Frontal cortex (tissue), 4 donors: ENCODE measurements around the gene STUM. TPM values are rescaled to one million over a fixed set of nuclear protein-coding genes. Genes with fewer than 3 reads are reported as not detected.

Experiments
- DNase-seq, 2 donors: peaks; one replicate each; pipeline ENCODE4 v3.0.0; 2012; ENCODE audit warnings: low spot score in 2 of 2
- FAIRE-seq: peaks from 2 replicates; lab custom pipeline; 2012; peaks lifted over from hg19 to GRCh38; lab: Jason Lieb, UNC
- total RNA-seq: library from RNA; depleted of rRNA; stranded (reverse); fragments of >200 nt; gene quantifications from one replicate; pipeline ENCODE4 v1.2.3, GENCODE V29; 2014
- donor health status: control.
- donor health status: control.
- donor health status: control.

STUM gene
- total RNA-seq, 1 donor from 2014 or later, result 26.1 TPM

- DNase-seq (no peak), FAIRE-seq (no peak)
Observed at GRCh38 chr1:226532553-226532952, 16.0 kb upstream of the STUM start.

DNA sequence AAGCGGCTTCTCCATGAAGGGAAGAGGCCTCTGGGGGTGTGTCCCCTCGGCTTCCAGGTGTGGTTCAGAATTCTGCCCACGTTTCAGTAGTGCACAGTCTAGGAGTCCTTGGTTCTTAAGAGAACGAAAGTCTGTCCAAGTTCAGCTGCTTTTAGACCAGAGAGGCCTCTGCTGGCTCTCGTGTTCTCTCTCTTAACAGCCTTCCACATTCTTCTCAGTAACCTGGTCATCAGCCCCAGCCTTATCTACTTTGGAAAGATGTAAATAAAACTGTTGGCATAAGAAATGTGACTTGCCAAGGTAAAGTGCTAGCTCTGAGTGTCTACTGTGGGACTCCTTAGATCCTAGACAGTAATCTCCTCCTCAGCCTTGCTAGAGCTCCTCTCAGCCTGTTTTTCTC is 15.3 kb upstream of the STUM start:
- FAIRE-seq, result no peak
- no peak for DNase-seq

DNA sequence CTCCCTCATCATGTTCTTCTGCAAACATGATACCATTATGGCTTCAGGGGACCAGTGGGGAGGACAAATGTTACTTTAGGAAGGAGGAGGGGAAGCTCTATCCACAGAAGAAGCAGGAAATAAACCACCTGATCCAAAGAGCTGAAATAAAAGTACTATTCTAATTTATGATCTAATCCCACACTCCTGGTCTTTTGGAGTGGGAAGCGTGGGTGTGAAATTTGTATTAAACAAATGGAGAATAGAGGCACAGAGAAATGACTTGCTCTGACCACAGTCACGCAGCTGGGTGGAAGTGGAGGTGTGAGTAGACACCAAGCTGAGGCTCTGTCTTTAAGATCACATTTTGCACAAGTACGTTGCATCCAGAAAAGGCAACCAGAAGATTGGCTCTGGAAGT is 14.5 kb upstream of the STUM start:
- DNase-seq, result no peak
- no peak for FAIRE-seq

DNA sequence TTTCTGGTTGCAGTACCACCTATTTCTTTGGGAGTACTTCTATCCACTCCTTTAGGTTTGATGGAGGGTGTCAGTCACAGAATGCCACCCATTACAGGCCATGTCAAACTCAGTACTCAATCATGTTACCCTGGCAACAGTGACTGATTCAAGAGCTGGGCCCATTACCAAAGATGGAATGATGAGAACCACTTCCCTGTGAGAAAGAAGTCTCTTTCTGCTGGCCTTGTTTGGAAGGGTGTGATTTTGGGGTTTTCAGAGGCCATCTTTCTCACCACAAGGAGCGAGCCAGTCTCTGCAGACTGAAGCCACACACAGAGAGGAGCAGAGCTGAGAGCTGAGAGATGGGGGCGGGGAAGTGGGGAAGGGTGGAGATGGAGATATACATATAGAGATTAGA is 13.9 kb upstream of the STUM start:
- no peak for DNase-seq
- FAIRE-seq, result no peak

DNA sequence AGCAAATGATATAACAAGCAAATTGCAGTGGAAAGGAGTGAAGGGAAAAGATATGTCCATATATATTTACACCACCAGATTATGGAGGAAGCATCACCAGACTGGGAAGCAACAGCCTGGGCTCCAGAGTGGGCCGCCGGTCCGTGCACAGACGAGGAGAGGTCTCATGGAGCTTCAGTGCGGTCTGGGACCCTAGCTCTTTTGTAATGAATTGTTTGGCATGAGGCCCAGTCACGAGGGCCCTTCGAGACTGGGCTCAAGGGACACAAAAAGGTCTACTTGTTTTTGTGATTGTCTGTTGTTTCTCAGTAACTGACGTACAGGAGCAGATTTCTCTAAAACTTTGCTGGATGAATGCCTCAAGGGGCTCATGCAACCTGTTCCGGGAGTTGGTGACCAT is 12.9 kb upstream of the STUM start:
- DNase-seq (no peak), FAIRE-seq (no peak)

GRCh38 chr1:226541231-226541630 is 7.3 kb upstream of the STUM start:
- DNase-seq (no peak), FAIRE-seq (no peak)

- no peak for FAIRE-seq
Observed at GRCh38 chr1:226541631-226542622, 6.6 kb upstream of the STUM start.

DNA sequence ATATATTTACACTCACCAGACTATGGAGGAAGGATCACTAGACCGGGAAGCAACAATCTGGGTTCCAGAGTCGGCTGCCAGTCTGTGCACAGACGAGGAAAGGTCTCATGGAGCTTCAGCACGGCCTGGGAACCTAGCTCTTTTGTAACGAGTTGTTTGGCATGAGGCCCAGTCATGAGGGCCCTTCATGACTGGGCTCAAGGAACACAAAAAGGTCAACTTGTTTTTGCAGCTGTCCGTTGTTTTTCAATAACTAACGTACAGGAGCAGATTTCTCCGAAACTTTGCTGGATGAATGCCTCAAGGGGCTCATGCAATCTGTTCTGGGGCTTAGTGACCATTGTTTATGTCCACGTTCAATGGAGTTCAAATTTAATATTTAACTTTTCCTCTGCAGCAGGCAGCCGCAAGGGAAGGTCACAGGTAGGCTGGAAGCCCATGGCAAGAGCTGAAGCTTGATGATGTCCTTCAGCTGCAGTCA is 5.9 kb upstream of the STUM start:
- FAIRE-seq (no peak), DNase-seq (no peak)

More at GRCh38 chr1:226541631-226542622, 6.6 kb upstream of the STUM start:
- DNase-seq, result no peak

DNA sequence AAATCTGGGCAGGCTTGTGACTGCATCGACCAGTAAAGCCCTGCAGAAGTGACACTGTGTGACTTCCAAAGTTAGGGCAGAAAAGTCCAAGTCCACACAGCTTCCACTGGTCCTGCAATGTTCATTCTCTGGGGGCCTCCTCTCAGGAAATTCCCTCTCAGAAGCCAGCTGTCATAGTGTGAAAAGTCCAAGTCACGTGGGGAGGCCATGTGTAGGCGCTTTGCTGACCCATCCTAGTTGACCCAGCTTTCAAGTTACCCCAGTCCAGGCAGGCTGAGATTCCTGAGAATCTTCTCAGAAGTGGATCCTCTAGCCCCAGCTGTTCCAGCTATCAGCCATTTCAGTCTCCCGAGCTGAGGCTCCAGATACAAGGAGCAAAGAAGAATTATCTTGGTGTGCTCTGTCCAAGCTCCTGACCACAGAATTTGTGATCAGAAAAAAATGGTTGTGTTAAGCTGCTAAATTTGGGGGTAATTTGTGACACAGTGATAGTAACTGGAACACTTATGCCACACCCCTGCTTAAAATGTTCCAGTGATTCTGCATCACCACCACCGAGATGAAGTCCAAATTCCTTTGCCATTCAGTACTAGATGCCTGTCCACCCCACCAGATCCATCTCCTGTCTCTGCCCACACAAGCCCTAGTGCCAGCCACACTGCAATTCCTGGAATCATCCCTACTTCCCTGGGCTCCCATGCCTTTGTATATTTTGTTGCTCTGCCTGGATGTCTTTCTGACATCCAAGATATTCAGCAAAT is 2.5 kb upstream of the STUM start:
- DNase-seq, result no peak
- no peak for FAIRE-seq

DNA sequence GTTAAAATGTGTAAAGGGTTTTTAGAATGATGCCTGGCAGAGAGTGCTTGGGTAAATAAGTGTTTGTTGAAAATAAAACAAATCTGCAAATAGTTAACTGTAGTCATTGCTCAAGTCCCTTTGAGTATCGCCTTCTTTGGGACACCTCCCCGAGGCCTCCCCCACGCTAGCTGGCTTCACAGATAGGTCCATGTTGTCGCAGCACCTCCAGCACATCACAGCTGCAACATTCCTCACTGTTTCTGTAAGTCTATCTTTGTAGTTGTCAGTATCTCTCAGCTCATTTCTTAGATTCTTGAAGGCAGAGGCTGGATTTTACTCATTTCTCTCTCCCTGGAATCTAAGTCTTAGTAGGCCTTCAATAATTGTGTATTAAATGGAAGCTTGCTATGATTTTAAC is 1.6 kb upstream of the STUM start:
- FAIRE-seq (no peak), DNase-seq (no peak)

DNA sequence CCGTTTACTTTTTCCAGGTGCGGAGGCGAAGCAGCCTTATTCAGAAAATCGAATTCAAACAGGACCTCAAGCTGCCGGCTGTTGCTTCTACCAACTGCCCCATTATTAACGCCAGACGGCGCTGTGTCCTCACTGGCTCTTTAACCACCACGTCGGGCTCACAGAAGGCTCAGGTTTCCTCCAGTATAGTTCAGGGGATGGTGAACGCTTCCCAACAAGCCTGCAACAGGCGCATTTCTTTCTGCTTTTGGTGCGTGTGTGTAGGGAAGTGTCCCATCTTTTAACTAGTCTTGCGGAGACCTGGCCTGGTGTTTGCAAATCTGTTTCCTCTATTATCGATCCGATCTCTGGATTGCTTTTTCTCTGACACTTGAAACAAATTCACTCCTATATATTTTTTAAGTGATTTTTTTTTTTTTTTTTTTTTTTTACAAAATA is 791 bp upstream of the STUM start:
- FAIRE-seq (no peak), DNase-seq (peak; percentile 77)

DNA sequence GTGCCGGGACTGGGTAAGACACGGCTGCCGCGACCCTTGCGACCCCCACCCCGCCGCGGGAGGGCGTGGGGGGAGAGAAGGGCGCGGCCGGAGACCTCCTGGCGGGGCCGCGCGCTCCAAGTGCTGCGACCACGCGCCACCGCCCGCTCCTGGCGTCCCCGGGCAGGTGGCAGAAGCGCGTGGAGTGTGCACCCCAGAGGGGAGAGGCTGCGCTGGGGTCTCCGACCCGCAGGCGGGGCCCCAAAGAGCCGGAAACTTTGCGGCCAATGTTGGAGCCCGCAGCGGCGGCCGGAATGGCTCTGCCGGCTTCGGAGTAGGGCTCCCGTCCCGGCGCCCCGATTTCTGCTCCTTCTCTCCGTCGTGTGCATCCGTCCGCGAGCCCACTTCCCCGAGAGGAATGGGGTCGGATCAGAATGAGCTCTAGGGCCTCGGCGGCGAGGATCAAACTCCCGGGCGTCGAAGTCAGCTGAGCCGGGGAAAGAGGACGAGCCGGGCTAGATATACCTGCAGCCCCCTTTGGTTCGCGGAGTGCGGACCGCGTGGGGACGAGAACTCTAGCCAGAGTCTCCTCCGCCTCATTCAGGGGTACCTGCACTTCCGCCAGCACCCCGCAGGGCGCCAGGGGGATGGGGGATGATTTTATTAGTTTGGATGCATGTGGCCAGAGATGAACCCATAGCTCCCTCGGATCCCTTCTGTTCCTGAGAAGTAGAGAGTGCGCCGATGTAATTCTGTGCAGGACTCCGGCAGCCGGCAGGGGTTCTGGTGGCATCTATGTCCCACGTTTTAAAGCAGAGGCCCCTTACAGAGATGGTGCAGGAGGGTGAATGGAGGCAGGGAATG is 751 bp downstream of the STUM start:
- FAIRE-seq (no peak), DNase-seq (no peak)

GRCh38 chr1:226549937-226550671 is 1.5 kb downstream of the STUM start:
- FAIRE-seq (no peak), DNase-seq (peak; percentile 45 to 60)

DNA sequence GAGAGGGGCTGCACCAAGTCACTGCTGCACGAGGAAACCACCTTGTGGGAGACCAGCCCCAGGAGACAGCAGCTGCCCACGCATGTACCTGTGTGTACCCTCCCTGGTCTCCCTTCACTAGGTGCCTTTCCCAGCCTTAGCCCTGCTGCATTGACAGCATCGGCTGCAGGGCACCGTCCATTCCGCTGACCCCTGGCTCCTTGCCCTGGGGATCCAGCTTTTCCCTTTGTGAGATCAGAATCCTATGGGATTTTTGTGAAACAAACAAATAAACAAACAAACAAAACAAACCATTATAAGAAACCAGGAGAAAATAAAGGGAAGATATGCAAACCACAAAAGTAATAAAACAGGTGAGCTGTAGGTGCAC is 2.1 kb downstream of the STUM start:
- FAIRE-seq (no peak), DNase-seq (no peak)

DNA sequence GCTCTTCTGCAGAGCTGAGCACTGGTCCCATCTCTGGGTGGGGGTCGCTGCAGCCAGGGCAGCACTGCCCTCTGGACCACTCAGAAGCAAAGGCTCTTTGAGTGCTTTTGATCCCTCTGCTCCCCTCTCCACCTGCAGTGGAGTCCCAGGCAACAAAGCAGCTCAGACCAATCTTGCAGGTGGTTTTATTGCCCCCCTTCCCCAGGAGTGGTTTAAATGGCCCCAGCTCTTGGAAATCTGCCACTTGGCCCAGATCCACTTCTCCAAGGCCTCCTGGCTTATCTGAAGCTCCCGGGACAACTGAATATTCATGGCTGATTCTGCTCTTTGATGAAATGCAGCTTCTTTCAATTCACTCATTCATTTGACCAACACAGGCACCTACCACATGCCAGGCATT is 2.7 kb downstream of the STUM start:
- FAIRE-seq (no peak), DNase-seq (no peak)

DNA sequence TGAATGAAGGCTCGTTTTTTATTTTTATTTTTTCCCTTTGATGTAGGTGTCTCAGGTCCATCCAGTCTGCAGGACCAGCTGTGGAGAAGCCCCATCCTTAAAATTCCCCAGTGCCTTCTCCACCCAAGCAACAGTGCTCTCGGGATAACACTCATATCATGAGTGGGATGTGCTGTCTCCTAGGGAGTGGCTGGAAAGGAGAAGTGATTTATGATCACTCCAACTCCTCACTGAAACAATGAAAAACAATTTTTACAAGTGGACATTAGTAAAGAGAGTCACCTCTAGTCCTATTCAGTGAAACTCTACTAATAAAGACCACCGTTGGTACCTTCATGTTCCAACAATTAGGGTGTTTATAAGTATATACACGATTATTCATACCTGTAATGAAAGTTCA is 3.5 kb downstream of the STUM start:
- DNase-seq (no peak), FAIRE-seq (no peak)

DNA sequence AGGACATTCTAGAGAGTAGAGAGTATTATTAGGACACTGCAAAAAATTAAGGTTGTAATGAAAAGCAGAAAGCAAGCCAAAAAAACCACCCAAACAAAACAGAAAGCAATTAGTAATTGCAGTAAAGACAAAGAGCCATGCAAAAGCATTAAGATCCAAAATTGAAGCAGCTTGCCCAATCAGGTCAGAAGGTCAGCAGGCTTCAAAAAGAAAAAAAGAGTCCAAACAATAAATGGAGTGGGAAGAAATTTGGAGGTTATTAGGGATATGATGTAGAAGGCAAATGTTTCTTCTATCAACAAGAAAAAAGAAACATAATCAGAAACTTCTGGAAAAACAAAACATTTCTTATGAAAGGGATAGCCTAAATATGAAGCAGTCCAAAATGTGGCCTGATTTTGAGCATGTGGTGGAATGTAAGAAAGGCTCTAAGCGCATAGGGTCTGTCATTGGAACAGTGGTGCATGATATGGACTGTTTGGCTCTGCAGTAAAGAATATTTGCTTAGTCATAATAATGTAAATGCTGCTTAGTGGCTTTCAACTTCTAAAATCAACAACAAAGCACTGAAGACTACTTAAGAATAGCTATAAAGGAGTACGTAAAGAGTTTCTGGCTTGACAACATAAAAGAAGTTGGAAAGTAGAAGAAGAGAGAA is 4.8 kb downstream of the STUM start:
- DNase-seq (no peak), FAIRE-seq (no peak)

DNA sequence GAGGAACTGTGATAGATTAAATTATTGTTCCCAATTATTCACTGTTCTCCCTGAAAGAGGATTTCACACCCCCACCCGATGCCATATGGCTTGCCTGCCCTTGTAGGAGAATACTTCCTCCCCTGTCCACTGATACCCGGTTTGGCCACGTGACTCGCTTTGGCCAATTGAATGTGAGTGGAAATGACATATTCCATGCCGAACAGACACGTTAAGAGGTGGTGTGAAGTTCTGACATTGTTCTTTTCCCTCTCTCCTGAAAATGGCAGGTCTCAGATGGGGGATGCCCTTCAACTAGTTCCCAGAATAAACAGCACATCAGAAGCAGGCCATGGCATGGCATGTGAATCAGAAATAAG is 5.3 kb downstream of the STUM start:
- FAIRE-seq (no peak), DNase-seq (no peak)

DNA sequence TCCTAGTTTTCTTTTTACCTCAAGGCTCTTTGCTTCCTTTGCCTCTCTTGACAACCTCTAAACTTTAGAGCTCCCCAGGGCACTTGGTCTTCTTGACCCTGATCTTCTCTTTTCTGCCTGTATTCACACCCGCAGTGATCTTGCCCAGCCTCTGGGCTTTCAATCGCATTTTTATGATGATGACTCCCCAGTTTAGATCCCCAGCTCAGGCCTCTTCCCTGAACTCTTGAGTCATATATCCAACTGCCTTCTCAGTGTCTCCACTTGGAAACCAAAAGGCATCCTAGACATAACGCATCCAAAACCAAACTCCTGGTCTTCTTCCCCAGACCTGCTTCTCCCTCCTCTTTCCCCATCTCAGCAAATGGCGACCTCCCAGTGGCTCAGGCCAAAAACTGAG is 6.5 kb downstream of the STUM start:
- FAIRE-seq, result no peak
- DNase-seq, result no peak
